HUES64 (cell line): Measurements from ENCODE around the gene MGMT.

Experiments used
- H3K27ac ChIP-seq: 2 replicates; pipeline ENCODE4 v1.7.0; 2013; ENCODE audit warnings: low read depth, low read length, inconsistent platforms
- H3K27me3 ChIP-seq: 2 replicates; pipeline ENCODE4 v1.6.1; 2013; ENCODE audit warnings: mild to moderate bottlenecking, low read length; ENCODE audit not compliant: insufficient read depth
- H3K36me3 ChIP-seq: 2 replicates; pipeline ENCODE4 v1.6.1; 2013; ENCODE audit warnings: mild to moderate bottlenecking, low read length; ENCODE audit not compliant: insufficient read depth
- H3K4me1 ChIP-seq: 2 replicates; pipeline ENCODE4 v1.6.1; 2013; ENCODE audit warnings: mild to moderate bottlenecking, low read length, moderate library complexity; ENCODE audit not compliant: insufficient read depth
- H3K4me3 ChIP-seq: 2 replicates; pipeline ENCODE4 v1.5.1; 2013; ENCODE audit warnings: mild to moderate bottlenecking, low read length, moderate library complexity
- H3K9ac ChIP-seq: 2 replicates; pipeline ENCODE4 v1.6.1; 2013; ENCODE audit warnings: mild to moderate bottlenecking, low read depth, low read length
- H3K9me3 ChIP-seq: 2 replicates; pipeline ENCODE4 v1.6.1; 2013; ENCODE audit warnings: low read depth, low read length; ENCODE audit not compliant: insufficient read depth
- WGBS: fragments of 150-250, 120-280 bp; methylation state at CpG from one replicate; pipeline ENCODE4 v1.1.7; 2013; ENCODE audit warnings: missing lambda C conversion rate; 5-methylcytosine and 5-hydroxymethylcytosine counted together

Gene MGMT

DNA sequence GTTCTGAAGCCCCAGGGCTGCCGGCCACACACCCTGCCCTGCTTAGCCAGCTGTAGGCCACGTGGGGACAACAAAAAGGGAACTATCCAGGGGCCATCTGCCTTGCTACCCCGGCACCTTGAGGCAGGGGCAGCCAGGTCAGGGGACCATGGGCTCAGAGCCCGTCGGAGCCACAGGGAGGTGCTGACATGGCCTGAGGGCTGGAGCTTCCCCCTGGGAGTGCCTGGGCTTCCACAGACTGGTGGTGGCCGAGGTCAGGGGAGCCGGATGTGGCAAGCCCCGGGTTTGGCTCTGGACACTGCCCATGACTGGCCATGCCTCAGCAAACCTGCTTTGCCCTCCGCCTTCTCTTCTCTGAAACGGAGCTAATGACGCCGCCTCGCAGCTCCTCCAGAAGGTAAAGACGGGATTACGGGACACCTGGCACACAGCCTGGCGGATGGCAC, 318.5 kb downstream of the MGMT start:
- H3K4me1 ChIP-seq = no peaks in the 10 kb centered on the region
- H3K36me3 ChIP-seq = no peaks in the 10 kb centered on the region
- WGBS = 90% methylated on average over 16 of the region's 16 CpGs
- no peak overlapping the region for H3K27ac ChIP-seq
- no peaks in the 10 kb centered on the region for H3K9me3 ChIP-seq
- no peaks in the 10 kb centered on the region for H3K27me3 ChIP-seq
- no peak overlapping the region for H3K9ac ChIP-seq
- H3K4me3 ChIP-seq = no peak overlapping the region

DNA sequence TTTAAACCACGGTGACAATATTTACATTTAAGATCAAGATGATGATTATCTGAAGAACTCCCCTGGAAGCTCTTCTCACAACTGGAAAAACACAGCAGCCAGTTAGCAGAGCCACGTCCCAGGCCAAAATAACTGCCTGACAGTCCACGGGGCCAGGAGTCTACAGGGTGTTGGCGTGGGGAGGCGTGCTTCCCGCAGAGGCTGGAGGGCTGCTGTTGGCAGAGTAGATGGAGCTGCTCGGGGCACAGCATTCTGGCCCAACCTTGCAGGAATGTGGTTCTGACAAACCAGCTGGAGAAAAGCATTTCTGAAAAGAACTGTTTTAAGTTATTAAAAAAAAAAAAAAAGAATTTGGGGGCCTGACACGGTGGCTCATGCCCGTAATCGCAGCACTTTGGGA, 319.2 kb downstream of the MGMT start:
- Histone ChIP-seq H3K9ac (no peak overlapping the region), H3K27me3 (no peaks in the 10 kb centered on the region), H3K9me3 (no peaks in the 10 kb centered on the region), H3K27ac (no peak overlapping the region), H3K36me3 (no peaks in the 10 kb centered on the region), H3K4me3 (no peak overlapping the region), H3K4me1 (no peaks in the 10 kb centered on the region)
- 93% methylated on average over 10 of the region's 10 CpGs for WGBS

GRCh38 chr10:129787557-129787956, 320.5 kb downstream of the MGMT start:
- H3K9me3 ChIP-seq = no peaks in the 10 kb centered on the region
- 86% methylated on average over 5 of the region's 5 CpGs for WGBS
- H3K4me3 ChIP-seq = no peak overlapping the region
- H3K36me3 ChIP-seq = no peaks in the 10 kb centered on the region
- H3K27ac ChIP-seq = no peak overlapping the region
- no peaks in the 10 kb centered on the region for H3K27me3 ChIP-seq
- no peak overlapping the region for H3K9ac ChIP-seq
- no peaks in the 10 kb centered on the region for H3K4me1 ChIP-seq

DNA sequence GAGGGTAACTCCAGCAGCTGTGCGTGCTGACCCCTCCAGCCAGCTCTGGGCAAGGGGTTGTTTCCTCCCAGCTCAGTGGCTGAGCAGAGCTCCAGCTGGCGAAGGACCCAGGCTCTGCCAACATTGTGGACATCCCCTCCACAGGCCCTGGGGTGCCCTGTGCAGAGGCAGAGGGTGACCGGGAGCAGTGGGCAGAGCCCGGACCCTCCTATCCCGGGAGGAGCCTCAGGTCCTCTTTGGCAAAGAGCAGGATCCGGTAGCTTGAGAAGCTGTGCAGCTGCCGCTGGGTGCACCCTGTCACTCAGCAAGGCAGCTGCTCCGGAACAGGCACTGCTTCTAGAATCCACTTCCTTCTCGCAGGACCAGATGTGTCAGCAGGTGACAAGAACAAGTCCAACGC, 321.2 kb downstream of the MGMT start:
- no peaks in the 10 kb centered on the region for H3K9me3 ChIP-seq
- H3K4me1 ChIP-seq = no peaks in the 10 kb centered on the region
- H3K27ac ChIP-seq = no peak overlapping the region
- H3K27me3 ChIP-seq = no peaks in the 10 kb centered on the region
- H3K36me3 ChIP-seq = no peaks in the 10 kb centered on the region
- WGBS = 96% methylated on average over 10 of the region's 10 CpGs
- H3K4me3 ChIP-seq = no peak overlapping the region
- H3K9ac ChIP-seq = no peak overlapping the region

DNA sequence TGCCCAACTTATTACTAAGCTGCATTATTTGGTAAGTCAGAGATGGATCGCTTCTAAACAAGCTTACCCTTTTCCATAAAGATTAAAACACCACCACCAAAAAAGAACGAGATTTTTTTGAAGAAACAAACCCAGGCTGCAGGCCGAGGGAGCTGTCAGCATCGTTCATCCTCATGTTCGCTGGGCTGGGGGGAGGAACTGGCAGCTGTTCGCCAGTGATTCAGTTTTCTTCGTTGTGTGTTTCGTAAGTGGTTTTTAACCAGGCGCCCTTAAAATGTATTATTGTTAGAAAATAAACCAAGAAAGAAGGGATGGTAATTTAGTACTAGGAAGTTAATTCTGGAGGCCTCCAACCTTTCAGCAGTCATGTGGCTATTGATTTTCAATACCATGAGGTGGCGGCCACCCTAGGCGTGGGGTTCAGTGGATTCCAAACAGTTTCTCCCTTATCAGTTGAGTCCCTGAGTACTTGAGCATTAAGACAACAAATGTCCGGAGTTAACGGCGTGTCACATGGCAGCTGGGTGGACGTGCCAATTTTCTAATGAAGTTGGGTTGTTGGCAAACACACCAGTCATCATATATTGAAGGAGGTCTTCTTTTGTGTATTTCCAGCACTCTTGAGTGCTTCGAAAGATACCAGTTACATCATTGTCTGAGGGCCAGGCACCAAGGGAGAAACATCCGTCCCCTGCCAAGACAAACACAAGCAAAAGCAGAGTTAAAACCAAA, 323.8 kb downstream of the MGMT start:
- no peak overlapping the region for H3K27ac ChIP-seq
- no peaks in the 10 kb centered on the region for H3K27me3 ChIP-seq
- H3K4me3 ChIP-seq = no peak overlapping the region
- H3K36me3 ChIP-seq = no peaks in the 10 kb centered on the region
- no peaks in the 10 kb centered on the region for H3K9me3 ChIP-seq
- no peaks in the 10 kb centered on the region for H3K4me1 ChIP-seq
- 96% methylated on average over 17 of the region's 17 CpGs for WGBS
- no peak overlapping the region for H3K9ac ChIP-seq

GRCh38 chr10:129792141-129792540, 325.1 kb downstream of the MGMT start:
- Histone ChIP-seq H3K4me1 (no peaks in the 10 kb centered on the region), H3K9me3 (no peaks in the 10 kb centered on the region), H3K9ac (no peak overlapping the region), H3K36me3 (no peaks in the 10 kb centered on the region), H3K27me3 (no peaks in the 10 kb centered on the region), H3K27ac (no peak overlapping the region), H3K4me3 (no peak overlapping the region)
- WGBS = 95% methylated on average over 7 of the region's 7 CpGs

- H3K9ac ChIP-seq = no peak overlapping the region
- 96% methylated on average over 10 of the region's 10 CpGs for WGBS
- no peaks in the 10 kb centered on the region for H3K27me3 ChIP-seq
- no peaks in the 10 kb centered on the region for H3K9me3 ChIP-seq
- no peaks in the 10 kb centered on the region for H3K4me1 ChIP-seq
- no peak overlapping the region for H3K27ac ChIP-seq
- H3K4me3 ChIP-seq = no peak overlapping the region
- H3K36me3 ChIP-seq = no peaks in the 10 kb centered on the region
Observed at GRCh38 chr10:129792864-129793263, 325.8 kb downstream of the MGMT start.

GRCh38 chr10:129793479-129793878, 326.4 kb downstream of the MGMT start:
- Histone ChIP-seq H3K4me3 (no peak overlapping the region), H3K27me3 (no peaks in the 10 kb centered on the region), H3K9me3 (no peaks in the 10 kb centered on the region), H3K9ac (no peak overlapping the region), H3K36me3 (no peaks in the 10 kb centered on the region), H3K4me1 (no peaks in the 10 kb centered on the region), H3K27ac (no peak overlapping the region)
- 93% methylated on average over 6 of the region's 6 CpGs for WGBS

GRCh38 chr10:129793996-129794395, 327.0 kb downstream of the MGMT start:
- Histone ChIP-seq H3K27me3 (no peaks in the 10 kb centered on the region), H3K9ac (no peak overlapping the region), H3K4me1 (no peaks in the 10 kb centered on the region), H3K36me3 (no peaks in the 10 kb centered on the region), H3K9me3 (no peaks in the 10 kb centered on the region), H3K4me3 (no peak overlapping the region), H3K27ac (no peak overlapping the region)
- 96% methylated on average over 22 of the region's 22 CpGs for WGBS

DNA sequence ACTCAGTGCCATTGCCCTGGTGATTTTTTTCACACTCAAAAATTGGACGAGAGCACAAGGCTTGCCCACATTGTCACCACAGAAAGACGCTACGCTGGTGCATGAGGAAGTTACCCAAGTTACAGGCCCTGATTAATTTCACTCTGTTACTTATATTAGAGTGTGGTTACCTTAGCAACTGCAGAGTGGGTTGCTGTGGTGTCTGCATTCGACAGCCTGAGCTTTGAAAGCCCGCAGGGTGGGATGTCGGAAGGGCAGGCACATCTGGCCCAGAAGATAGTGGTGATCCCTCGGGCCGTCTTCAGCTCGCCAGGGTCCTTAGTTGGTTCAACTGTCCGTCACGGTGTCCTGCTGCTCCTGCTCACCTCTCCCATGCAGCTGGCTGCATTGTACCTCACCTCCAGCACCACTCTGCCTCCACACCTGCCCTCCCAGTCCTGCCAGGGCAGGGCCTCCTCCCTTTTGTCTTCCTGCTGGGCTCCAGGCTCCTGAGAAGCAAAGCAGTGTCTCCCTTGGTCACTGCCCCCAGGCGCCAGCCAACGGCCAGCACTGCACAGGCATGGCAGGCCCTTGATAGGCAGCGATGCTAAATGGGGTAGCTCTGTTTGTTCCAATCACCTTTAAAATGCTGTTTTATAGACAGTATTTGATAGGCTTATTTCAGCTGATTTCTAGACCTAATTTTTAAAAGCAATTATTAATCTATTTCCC, 329.8 kb downstream of the MGMT start:
- 97% methylated on average over 14 of the region's 14 CpGs for WGBS
- H3K4me3 ChIP-seq = no peak overlapping the region
- H3K27me3 ChIP-seq = no peaks in the 10 kb centered on the region
- no peaks in the 10 kb centered on the region for H3K36me3 ChIP-seq
- H3K9ac ChIP-seq = no peak overlapping the region
- no peak overlapping the region for H3K27ac ChIP-seq
- H3K4me1 ChIP-seq = no peaks in the 10 kb centered on the region
- no peaks in the 10 kb centered on the region for H3K9me3 ChIP-seq

DNA sequence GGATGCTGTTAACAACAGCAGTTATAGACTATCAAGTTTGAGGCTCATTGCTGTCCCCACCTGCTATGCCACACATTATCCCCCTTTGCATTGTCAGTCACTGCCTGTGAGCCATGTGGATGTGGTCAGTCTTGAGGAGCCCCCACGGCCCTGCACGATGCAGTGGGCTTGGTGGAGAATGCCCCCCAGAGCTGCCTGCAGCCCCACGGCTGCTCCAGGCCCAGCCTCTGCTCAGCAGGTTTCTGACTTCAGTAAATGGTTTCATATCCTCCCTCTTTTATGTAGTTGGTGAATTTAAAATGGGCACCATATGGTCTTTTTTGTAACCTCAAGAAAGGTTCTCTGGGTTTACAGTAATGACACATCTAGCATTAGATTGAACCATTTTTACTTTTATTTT, 332.9 kb downstream of the MGMT start:
- Histone ChIP-seq H3K9me3 (peaks cover 12% of the 10 kb centered on the region), H3K4me1 (no peaks in the 10 kb centered on the region), H3K9ac (no peak overlapping the region), H3K27me3 (no peaks in the 10 kb centered on the region), H3K4me3 (no peak overlapping the region), H3K27ac (no peak overlapping the region), H3K36me3 (no peaks in the 10 kb centered on the region)
- 77% methylated on average over 3 of the region's 3 CpGs for WGBS
